ENCODE data around the gene CACNA1D.
"Not testable (repeated sequence)": the region's sequence is repeated elsewhere in the genome, so short reads cannot be mapped to it uniquely, and the experiment has no call there.

The CACNA1D gene

DNA sequence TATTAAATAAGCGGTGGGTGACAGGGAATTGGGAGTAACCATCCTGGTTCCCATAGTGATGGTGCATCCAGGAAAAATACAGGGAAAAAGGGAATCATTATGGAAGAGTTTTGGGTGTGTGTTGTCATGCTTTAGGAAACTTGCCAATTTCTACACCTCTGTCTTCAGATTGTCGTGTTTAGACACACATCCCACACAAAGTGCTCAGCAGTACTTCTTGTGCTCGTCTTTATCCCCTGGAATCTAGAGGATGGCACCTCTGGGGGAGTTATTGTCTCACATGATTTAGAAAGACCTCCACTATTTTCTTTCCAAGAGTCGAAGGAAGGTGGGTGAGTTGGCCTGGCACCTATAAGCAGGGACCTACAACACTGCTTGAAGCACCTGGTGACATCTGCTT lies 35.8 kb downstream of the CACNA1D start:
- no peak for ATAC-seq

DNA sequence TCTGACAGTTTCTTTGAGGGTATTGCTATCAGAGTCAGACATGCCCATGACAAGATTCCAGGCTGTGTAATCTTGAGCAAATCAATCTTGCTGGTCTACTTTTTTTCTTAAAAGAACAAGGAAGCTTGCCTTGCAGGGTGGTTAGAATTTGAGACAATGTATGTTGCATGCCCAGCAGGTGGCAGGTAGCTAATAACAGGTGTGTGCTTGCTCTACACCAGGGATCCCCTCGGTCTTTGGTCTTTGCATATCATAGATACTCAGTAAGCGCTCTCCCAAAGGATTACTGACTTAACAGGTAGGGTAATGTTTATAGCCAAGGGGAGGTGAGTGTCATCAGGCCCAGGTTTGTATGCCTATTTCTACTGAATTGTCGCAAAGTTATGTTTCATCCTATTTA lies 37.3 kb downstream of the CACNA1D start:
- ATAC-seq = no peak

GRCh38 chr3:53533472-53533871 lies 39.1 kb downstream of the CACNA1D start:
- ATAC-seq = no peak

DNA sequence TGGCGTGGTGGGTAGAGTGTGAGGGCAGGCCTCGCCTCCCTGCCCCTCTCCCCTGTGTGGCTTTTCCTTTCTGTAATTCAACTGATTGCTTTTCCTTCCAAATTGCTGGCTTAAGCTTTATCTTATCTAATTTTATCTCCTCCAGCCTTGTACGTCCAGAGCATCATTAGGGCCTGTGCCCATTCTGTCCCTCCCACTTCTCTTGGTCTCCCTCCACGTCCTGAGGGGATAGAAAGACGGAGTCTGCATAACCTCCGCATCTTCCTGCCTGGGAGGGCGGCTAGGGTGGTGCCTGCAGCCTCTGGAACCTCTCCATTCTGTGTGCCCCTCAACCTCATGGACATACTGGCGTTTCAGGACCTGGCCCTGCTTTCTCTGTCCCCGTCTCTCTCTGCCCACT lies 39.8 kb downstream of the CACNA1D start:
- ATAC-seq = no peak

GRCh38 chr3:53534676-53535400 lies 40.4 kb downstream of the CACNA1D start:
- ATAC-seq = no peak

DNA sequence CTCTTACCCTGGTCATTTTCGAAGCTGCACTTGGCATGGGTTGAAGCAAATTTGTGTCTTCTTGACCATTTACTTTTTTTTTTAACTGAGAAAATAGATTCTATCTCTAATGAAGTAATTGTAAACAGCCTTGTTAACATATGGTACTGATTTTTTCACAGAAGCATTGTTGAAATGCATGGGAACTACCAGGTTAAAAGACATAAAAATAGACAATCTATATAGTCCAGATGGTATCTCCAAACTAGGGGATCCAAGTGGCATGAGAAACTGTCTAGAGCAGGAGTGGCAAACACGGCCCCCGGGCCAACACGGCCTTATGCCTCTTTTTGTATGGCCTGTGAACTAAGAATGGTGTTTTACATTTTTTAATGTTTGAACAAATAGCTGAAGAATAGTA lies 41.9 kb downstream of the CACNA1D start:
- ATAC-seq = no peak

- ATAC-seq = peak in 1 of 2 donors; percentile 25
Measured at GRCh38 chr3:53544357-53544756, 49.9 kb downstream of the CACNA1D start.

- no peak for ATAC-seq
Measured at GRCh38 chr3:53545310-53545995, 51.0 kb downstream of the CACNA1D start.

DNA sequence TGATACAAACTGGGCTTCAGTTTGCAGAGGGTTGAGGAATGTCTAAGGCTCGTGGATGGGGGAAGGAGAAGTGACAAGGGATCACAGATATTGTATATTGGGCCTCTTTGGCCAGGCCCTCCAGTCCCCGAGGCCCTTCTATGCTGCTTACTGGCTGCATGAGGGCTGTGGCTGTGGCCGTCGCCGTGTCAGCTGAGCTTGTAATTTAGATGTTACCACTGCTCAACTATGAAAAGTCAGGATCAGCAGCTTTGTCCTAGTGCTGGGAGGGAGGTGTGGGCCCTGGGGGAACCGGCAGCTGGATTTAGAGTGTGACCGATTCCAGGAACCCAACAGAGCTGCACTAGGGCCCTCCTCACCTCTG lies 51.6 kb downstream of the CACNA1D start:
- no peak for ATAC-seq

DNA sequence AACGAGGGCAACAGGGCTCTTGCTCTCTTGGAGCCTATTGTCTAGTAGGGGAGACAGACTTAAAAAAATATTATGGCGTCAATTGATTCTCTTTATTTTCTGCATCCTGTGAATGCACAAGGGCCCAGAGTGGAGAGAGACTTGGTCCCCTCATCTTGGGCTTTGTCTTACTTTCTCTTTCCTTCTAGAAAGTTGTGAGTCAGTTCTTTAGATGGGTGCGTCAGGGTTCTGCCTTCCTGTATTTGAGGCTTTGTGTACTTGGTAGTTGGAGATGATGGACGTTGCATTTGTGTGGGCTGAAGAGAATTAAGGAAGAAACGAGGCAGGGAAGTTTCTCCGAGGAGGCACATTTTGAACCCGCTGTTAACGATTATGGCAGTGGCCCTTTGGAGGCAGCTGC lies 52.9 kb downstream of the CACNA1D start:
- no peak for ATAC-seq

DNA sequence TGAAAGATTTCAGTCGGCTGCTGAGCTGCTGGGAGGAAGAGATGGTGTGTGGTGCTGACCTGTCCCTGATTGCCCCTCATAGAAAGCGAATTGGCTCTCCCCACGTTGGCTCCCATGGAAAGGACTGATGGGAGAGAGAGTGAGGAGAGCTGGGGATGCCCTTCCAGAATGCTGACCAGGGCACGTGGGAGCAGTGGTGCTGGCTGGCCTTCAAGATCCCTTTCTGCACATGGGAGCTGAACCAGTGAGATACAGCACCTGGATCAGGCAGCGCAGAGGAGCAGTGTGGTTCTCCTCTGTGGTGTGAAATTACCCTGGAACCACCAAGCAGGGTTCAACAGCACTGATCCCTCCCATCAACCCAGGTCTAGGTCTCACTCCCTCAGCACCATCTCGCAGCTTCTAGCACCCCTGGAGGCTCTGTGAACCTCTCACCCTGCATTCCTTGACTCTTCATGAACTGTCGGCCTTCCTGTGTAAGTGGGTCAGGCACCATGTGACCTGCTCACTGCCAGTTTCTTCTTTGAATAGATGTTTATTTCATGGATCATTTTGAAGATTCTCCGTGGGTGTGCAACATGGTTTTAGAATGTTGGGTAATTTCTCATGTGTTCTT lies 55.7 kb downstream of the CACNA1D start:
- no peak for ATAC-seq

GRCh38 chr3:53551324-53551723 lies 56.9 kb downstream of the CACNA1D start:
- ATAC-seq = no peak

- no peak for ATAC-seq
Measured at GRCh38 chr3:53552730-53553129, 58.3 kb downstream of the CACNA1D start.

DNA sequence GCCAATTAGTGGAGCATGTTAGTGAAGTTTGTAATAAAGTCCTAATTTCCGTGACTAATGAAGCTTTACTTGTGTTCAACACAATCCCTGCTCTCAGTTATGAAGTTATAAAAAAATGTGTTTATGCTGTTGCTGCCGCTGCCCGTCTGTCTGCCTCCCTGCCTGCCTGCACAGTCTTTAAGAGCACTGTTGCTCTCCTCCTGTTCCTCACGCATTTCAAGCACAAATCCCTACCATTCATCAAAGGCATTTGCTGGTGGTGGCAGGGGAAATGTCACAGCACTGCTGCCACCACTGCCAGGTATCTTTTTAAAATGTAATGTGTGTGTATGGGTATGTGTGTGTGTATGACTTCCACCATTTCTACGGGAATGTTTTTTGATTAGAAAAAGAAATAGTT lies 58.8 kb downstream of the CACNA1D start:
- ATAC-seq = no peak

DNA sequence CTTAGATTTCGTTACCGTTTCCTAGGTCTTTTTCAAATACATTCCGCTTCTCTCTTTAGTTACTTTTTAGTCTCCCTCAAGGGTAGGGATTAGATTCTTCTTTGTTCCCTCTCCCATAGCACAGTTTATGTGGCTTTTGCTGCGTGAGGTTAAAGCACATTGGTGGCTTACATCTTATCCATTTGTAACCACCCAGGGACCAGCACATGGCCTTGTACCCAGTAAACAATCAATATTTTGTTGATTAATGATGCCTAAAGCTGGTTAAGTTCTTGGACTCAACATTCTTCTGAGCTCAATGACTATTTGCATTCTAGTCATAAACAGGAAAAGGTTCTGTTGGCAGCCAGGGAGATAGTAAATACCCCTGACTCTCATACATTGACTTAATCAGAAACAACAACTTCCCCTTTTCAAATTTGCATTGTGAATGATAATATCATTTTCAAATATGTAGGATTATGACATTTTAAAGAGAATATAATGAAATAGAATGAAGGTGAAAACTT lies 60.2 kb downstream of the CACNA1D start:
- ATAC-seq = peak in 1 of 2 donors; percentile 46

DNA sequence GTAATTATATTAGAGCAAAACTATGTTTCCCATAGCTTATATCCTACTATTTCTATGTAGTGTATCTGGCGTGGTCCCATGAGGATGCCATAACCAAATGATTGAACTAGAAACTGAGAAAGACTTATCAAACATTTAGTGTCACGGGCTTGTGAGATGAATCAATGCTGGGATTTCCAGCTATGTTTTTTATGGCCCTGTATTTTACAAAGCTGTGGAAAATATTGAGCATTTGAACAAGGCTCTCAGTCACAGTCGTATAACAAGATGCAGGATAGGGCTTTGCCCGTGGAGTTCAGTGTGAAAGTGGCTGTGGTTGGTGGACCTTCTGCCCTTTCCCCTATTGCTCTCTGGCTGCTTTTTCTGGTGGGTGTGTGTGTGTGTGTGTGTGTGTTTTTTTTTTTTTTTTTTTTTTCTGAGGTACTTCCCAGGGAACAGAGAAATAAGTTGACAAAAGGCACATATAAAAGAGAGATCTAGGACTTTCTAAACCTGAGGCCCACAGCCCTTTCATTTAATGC lies 60.7 kb downstream of the CACNA1D start:
- ATAC-seq = peak; percentile 41 to 67

DNA sequence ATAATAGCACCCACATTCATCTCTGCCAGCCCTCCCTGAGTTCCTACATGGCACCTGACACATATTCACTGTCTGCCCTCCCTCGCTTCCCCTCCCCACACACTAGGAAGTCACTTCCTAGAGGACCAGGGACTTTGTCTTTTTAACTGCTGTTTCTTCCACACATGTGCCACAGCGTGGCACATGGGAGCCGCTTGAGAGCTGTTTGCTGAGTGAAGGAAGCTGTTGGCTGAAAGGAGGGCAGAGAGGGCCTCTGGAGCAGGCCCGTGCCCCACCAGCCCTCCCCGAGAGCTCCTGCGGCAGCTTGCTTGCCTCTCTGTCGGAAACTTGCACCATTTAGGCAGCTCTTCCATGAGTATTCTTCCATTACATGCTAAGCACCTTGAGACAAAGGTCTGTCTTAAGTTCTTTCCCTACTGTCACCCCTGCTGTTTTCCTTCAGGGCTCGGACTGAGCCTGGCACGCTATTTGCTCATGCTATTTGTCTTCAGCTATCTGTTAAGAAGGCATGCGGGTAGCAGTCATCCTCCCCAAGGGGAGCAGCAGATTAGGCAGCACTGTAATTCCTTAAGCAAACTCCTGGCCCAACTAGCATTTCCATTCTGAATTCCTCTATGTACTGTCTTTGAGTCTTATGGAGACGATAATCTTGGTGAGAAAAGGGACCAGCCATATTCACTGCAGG lies 72.2 kb downstream of the CACNA1D start:
- ATAC-seq = no peak

DNA sequence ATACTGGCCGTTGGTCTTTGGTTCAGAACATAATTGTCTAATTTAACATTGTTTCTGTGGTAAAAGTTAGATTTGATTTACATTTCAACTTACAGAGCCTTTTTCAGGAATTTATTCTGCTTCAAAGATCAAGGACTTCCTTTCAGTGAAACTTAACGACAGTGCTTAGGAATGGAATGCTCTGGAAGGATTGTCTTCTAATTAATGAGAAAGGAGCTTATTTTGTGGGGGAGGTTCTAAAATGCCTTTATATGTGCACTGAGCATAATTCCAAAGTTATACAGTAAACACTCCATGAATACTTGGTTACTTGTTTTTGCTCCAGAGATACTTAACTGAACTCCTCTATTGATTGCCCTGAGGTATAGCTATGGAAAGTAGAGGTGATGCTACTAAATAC lies 75.7 kb downstream of the CACNA1D start:
- no peak for ATAC-seq

GRCh38 chr3:53570709-53571108 lies 76.3 kb downstream of the CACNA1D start:
- no peak for ATAC-seq

GRCh38 chr3:53571264-53571663 lies 76.9 kb downstream of the CACNA1D start:
- ATAC-seq = no peak

GRCh38 chr3:53572184-53572583 lies 77.8 kb downstream of the CACNA1D start:
- ATAC-seq = not testable (repeated sequence)

GRCh38 chr3:53577506-53577905 lies 83.1 kb downstream of the CACNA1D start:
- ATAC-seq = no peak

DNA sequence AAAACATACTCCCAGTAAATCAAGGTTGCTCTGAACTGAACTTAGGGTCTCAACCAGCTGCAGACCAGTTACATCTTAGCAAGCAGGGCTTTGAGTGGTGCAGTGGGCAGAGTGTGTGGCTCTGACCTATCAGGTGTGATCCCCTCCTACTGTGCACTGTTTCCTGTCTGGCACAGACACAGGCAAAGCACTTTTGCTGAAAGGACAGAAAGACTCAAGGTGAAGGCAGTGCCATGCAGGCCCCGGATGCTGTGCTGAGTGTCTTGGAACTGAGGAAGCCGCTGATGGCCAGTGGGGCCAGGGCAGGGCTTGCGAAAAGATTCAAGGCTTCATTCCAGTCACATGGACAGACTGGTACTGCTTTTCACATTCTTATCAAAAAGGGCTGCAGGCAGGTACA lies 85.2 kb downstream of the CACNA1D start:
- no peak for ATAC-seq

Data from activated CD4-positive, CD25-positive, alpha-beta regulatory T cell treated with anti-CD3 and anti-CD28 coated beads, Interleukin-2, amount 50 U/mL, for 24 hours (primary cell).